ENCODE data around the gene CEP170B. TPM values are rescaled to one million over a fixed set of nuclear protein-coding genes. Genes with fewer than 3 reads are reported as not detected.
"Not testable (repeated sequence)": the region's sequence is repeated elsewhere in the genome, so short reads cannot be mapped to it uniquely, and the experiment has no call there.

Gene CEP170B
- total and polyA plus RNA-seq, 5 experiments from 2014 or later, result 0.03 to 4.8 (median 2.3) TPM; not detected in 1

- no peak overlapping the region for H3K27ac Mint-ChIP-seq
- H3K4me1 Mint-ChIP-seq, result peaks cover 0 to 3% (median 3%) of the 10 kb centered on the region in 4 donors
- H3K27me3 Mint-ChIP-seq, result peaks cover 0 to 3% (median 0%) of the 10 kb centered on the region in 5 donors
- no peak for ATAC-seq
- no peak overlapping the region for H3K4me3 Mint-ChIP-seq
- peak in 1 of 10 donors; percentile 15 for DNase-seq
- POLR2A ChIA-PET, result interaction anchor here (0.6 kb wide), 1 partner anchor 66 kb away, joined by 6 read pairs; no protein-coding TSS in a partner anchor
- no peaks in the 10 kb centered on the region for H3K9me3 Mint-ChIP-seq
- H3K36me3 Mint-ChIP-seq, result no peaks in the 10 kb centered on the region
Observed at GRCh38 chr14:104894331-104895206, 29.5 kb downstream of the CEP170B start.

- peaks cover 0 to 3% (median 3%) of the 10 kb centered on the region in 4 donors for H3K4me1 Mint-ChIP-seq
- peaks cover 0 to 3% (median 0%) of the 10 kb centered on the region in 5 donors for H3K27me3 Mint-ChIP-seq
- no peak overlapping the region for H3K27ac Mint-ChIP-seq
- no peak overlapping the region for H3K4me3 Mint-ChIP-seq
- DNase-seq (peak in 2 of 10 donors; percentile 16 to 57), ATAC-seq (no peak)
- no peaks in the 10 kb centered on the region for H3K36me3 Mint-ChIP-seq
- POLR2A ChIA-PET, result interaction anchor here (0.6 kb wide), 1 partner anchor 66 kb away, joined by 6 read pairs; no protein-coding TSS in a partner anchor
- no peaks in the 10 kb centered on the region for H3K9me3 Mint-ChIP-seq
Observed at GRCh38 chr14:104895207-104895785, 30.2 kb downstream of the CEP170B start.

- Mint-ChIP-seq H3K4me3 (no peak overlapping the region), H3K9me3 (no peaks in the 10 kb centered on the region)
Observed at GRCh38 chr14:104895786-104896661, 31.0 kb downstream of the CEP170B start.

GRCh38 chr14:104897330-104898194 is 32.5 kb downstream of the CEP170B start:
- ATAC-seq (no peak), DNase-seq (peak in 2 of 10 donors; percentile 7 to 57)
- Mint-ChIP-seq H3K36me3 (no peaks in the 10 kb centered on the region), H3K4me3 (no peak overlapping the region), H3K27ac (no peak overlapping the region), H3K27me3 (peaks cover 0 to 4% (median 0%) of the 10 kb centered on the region in 5 donors), H3K4me1 (peaks cover 0 to 3% (median 3%) of the 10 kb centered on the region in 4 donors), H3K9me3 (no peaks in the 10 kb centered on the region)
- POLR2A ChIA-PET, result no interaction called here

More at GRCh38 chr14:104895786-104896661, 31.0 kb downstream of the CEP170B start:
- POLR2A ChIA-PET, result no interaction called here
- H3K27me3 Mint-ChIP-seq, result peaks cover 0 to 3% (median 0%) of the 10 kb centered on the region in 5 donors
- H3K4me1 Mint-ChIP-seq, result peaks cover 0 to 3% (median 3%) of the 10 kb centered on the region in 4 donors
- H3K27ac Mint-ChIP-seq, result peak overlapping the region in 1 of 10 donors; percentile 47
- no peaks in the 10 kb centered on the region for H3K36me3 Mint-ChIP-seq
- ATAC-seq, result no peak
- peak in 1 of 10 donors; percentile 11 for DNase-seq

- H3K27ac Mint-ChIP-seq, result no peak overlapping the region
- POLR2A ChIA-PET, result no interaction called here
- H3K9me3 Mint-ChIP-seq, result no peaks in the 10 kb centered on the region
- H3K4me3 Mint-ChIP-seq, result no peak overlapping the region
- no peaks in the 10 kb centered on the region for H3K36me3 Mint-ChIP-seq
- peaks cover under 1 to 6% (median 3%) of the 10 kb centered on the region in 5 donors for H3K27me3 Mint-ChIP-seq
- H3K4me1 Mint-ChIP-seq, result peaks cover 0 to 3% (median 3%) of the 10 kb centered on the region in 4 donors
- ATAC-seq (no peak), DNase-seq (no peak)
Observed at GRCh38 chr14:104898195-104898558, 33.1 kb downstream of the CEP170B start.

- no peak overlapping the region for H3K4me3 Mint-ChIP-seq
- H3K27me3 Mint-ChIP-seq, result peaks cover 3 to 11% (median 7%) of the 10 kb centered on the region in 5 donors
- H3K27ac Mint-ChIP-seq, result no peak overlapping the region
- DNase-seq (no peak), ATAC-seq (no peak)
- POLR2A ChIA-PET, result no interaction called here
- no peaks in the 10 kb centered on the region for H3K36me3 Mint-ChIP-seq
- H3K4me1 Mint-ChIP-seq, result peaks cover 0 to 3% (median 3%) of the 10 kb centered on the region in 4 donors
- no peaks in the 10 kb centered on the region for H3K9me3 Mint-ChIP-seq
Observed at GRCh38 chr14:104898870-104899510, 33.9 kb downstream of the CEP170B start.

GRCh38 chr14:104899781-104900180 is 34.7 kb downstream of the CEP170B start:
- no peak for DNase-seq
- Mint-ChIP-seq H3K27me3 (peaks cover 5 to 19% (median 12%) of the 10 kb centered on the region in 5 donors), H3K4me1 (peaks cover 0 to 5% (median 3%) of the 10 kb centered on the region in 4 donors), H3K36me3 (no peaks in the 10 kb centered on the region), H3K27ac (no peak overlapping the region), H3K4me3 (no peak overlapping the region), H3K9me3 (no peaks in the 10 kb centered on the region)
- no peak for ATAC-seq
- POLR2A ChIA-PET, result no interaction called here

GRCh38 chr14:104900639-104901512 is 35.8 kb downstream of the CEP170B start:
- Mint-ChIP-seq H3K4me1 (peaks cover 0 to 5% (median 3%) of the 10 kb centered on the region in 4 donors), H3K9me3 (no peaks in the 10 kb centered on the region), H3K36me3 (no peaks in the 10 kb centered on the region), H3K27me3 (peaks cover 7 to 22% (median 15%) of the 10 kb centered on the region in 5 donors), H3K27ac (no peak overlapping the region), H3K4me3 (no peak overlapping the region)
- ATAC-seq (no peak), DNase-seq (no peak)
- POLR2A ChIA-PET, result no interaction called here

- peaks cover 18 to 36% (median 23%) of the 10 kb centered on the region in 5 donors for H3K27me3 Mint-ChIP-seq
- POLR2A ChIA-PET, result no interaction called here
- ATAC-seq, result no peak
- peaks cover 0 to 2% (median under 1%) of the 10 kb centered on the region in 4 donors for H3K4me1 Mint-ChIP-seq
- H3K36me3 Mint-ChIP-seq, result no peaks in the 10 kb centered on the region
- no peak overlapping the region for H3K4me3 Mint-ChIP-seq
- H3K9me3 Mint-ChIP-seq, result peaks cover 0 to 8% (median 0%) of the 10 kb centered on the region in 9 donors
- H3K27ac Mint-ChIP-seq, result no peak overlapping the region
- DNase-seq, result no peak
Observed at GRCh38 chr14:104903990-104904389, 38.9 kb downstream of the CEP170B start.

- POLR2A ChIA-PET, H3K4me1 Mint-ChIP-seq, H3K36me3 Mint-ChIP-seq, ATAC-seq, H3K4me3 Mint-ChIP-seq, DNase-seq: not testable (repeated sequence)
- Mint-ChIP-seq H3K27ac (peak overlapping the region in 1 of 10 donors; percentile 42), H3K9me3 (peaks cover 0 to 10% (median 0%) of the 10 kb centered on the region in 9 donors), H3K27me3 (peaks cover 21 to 42% (median 28%) of the 10 kb centered on the region in 5 donors)
Observed at GRCh38 chr14:104904650-104905578, 39.8 kb downstream of the CEP170B start.
